Mesendoderm (in vitro differentiated cells): ENCODE data around the gene NTRK2.

ENCODE experiments used
- DNase-seq: peaks from one replicate; pipeline ENCODE4 v3.0.0; 2013
- H2AK5ac ChIP-seq: 2 replicates; pipeline ENCODE4 v1.6.1; 2013; ENCODE audit warnings: low read length, inconsistent platforms
- H2BK120ac ChIP-seq: 2 replicates; pipeline ENCODE4 v1.6.1; 2013; ENCODE audit warnings: low read depth, mild to moderate bottlenecking, low read length, moderate library complexity, mixed read lengths
- H2BK15ac ChIP-seq: replicated peaks from 2 replicates; pipeline ENCODE4 v1.6.1; 2013; ENCODE audit warnings: low read depth, mild to moderate bottlenecking, moderate library complexity
- H2BK5ac ChIP-seq: 2 replicates; pipeline ENCODE4 v1.6.1; 2013; ENCODE audit warnings: low read length, inconsistent platforms
- H3K18ac ChIP-seq: 2 replicates; pipeline ENCODE4 v1.6.1; 2013; ENCODE audit warnings: mild to moderate bottlenecking, low read length, mixed read lengths
- H3K23ac ChIP-seq: one replicate; pipeline ENCODE4 v1.6.1; 2013; ENCODE audit warnings: low read length
- H3K27ac ChIP-seq: 2 replicates; pipeline ENCODE4 v1.5.1; 2013; ENCODE audit warnings: low read depth, mild to moderate bottlenecking, inconsistent platforms, low read length, moderate library complexity
- H3K27me3 ChIP-seq: 2 replicates; pipeline ENCODE4 v1.6.1; 2013; ENCODE audit warnings: low read length, control low read depth, mild to moderate bottlenecking, inconsistent platforms; ENCODE audit not compliant: insufficient read depth, poor library complexity
- H3K36me3 ChIP-seq: 2 replicates; pipeline ENCODE4 v1.6.1; 2013; ENCODE audit warnings: low read length, inconsistent platforms; ENCODE audit not compliant: control insufficient read depth, insufficient read depth
- H3K4ac ChIP-seq: one replicate; pipeline ENCODE4 v1.6.1; 2013; ENCODE audit warnings: low read depth, mild to moderate bottlenecking, low read length, moderate library complexity
- H3K4me1 ChIP-seq: 2 replicates; pipeline ENCODE4 v1.6.1; 2013; ENCODE audit warnings: low read depth, low read length, inconsistent platforms; ENCODE audit not compliant: control insufficient read depth
- H3K4me2 ChIP-seq: 2 replicates; pipeline ENCODE4 v1.6.1; 2013; ENCODE audit warnings: low read length
- H3K4me3 ChIP-seq: 2 replicates; pipeline ENCODE4 v1.5.1; 2013; ENCODE audit warnings: mild to moderate bottlenecking, low read length
- H3K56ac ChIP-seq: one replicate; pipeline ENCODE4 v1.6.1; 2013; ENCODE audit warnings: low read length
- H3K79me1 ChIP-seq: 2 replicates; pipeline ENCODE4 v1.6.1; 2013; ENCODE audit warnings: low read length, inconsistent platforms
- H3K79me2 ChIP-seq: 2 replicates; pipeline ENCODE4 v1.6.1; 2013; ENCODE audit warnings: mild to moderate bottlenecking, low read length; ENCODE audit not compliant: control insufficient read depth, insufficient read depth
- H3K9ac ChIP-seq: 2 replicates; pipeline ENCODE4 v1.6.1; 2013; ENCODE audit warnings: low read length, inconsistent platforms
- H4K5ac ChIP-seq: one replicate; pipeline ENCODE4 v1.6.1; 2013; ENCODE audit warnings: low read length
- H4K8ac ChIP-seq: one replicate; pipeline ENCODE4 v1.6.1; 2013; ENCODE audit warnings: low read depth, mild to moderate bottlenecking, control low read depth, low read length, moderate library complexity
- WGBS: extraction: QIAGEN DNeasy Blood & Tissue Kit; methylation state at CpG from one replicate; pipeline ENCODE4 v1.1.7; 2013; ENCODE audit warnings: low lambda C conversion rate, missing lambda C conversion rate; ENCODE audit not compliant: insufficient coverage; ENCODE audit errors: extremely low coverage; 5-methylcytosine and 5-hydroxymethylcytosine counted together

Gene NTRK2

GRCh38 chr9:84811072-84811750 is 141.7 kb downstream of the NTRK2 start:
- no peak overlapping the region for H4K5ac ChIP-seq
- H2BK5ac ChIP-seq = no peak overlapping the region
- no peak overlapping the region for H3K23ac ChIP-seq
- no peak overlapping the region for H2AK5ac ChIP-seq
- no peak overlapping the region for H3K4me2 ChIP-seq
- WGBS = no CpG with 5 or more reads among the region's 4 CpGs
- H3K27me3 ChIP-seq = no peaks in the 10 kb centered on the region
- H3K79me2 ChIP-seq = no peaks in the 10 kb centered on the region
- no peak overlapping the region for H3K4ac ChIP-seq
- H3K4me3 ChIP-seq = no peak overlapping the region
- H3K4me1 ChIP-seq = no peaks in the 10 kb centered on the region
- no peaks in the 10 kb centered on the region for H3K36me3 ChIP-seq
- no peak overlapping the region for H2BK120ac ChIP-seq
- no peak overlapping the region for H4K8ac ChIP-seq
- H3K79me1 ChIP-seq = no peaks in the 10 kb centered on the region
- no peak overlapping the region for H3K18ac ChIP-seq
- no peak for DNase-seq
- H2BK15ac ChIP-seq = no peak overlapping the region
- no peak overlapping the region for H3K56ac ChIP-seq
- H3K27ac ChIP-seq = no peak overlapping the region
- no peak overlapping the region for H3K9ac ChIP-seq

- H3K4ac ChIP-seq = no peak overlapping the region
- no CpG with 5 or more reads among the region's 1 CpG for WGBS
- H2BK5ac ChIP-seq = no peak overlapping the region
- no peak overlapping the region for H3K4me2 ChIP-seq
- no peaks in the 10 kb centered on the region for H3K79me1 ChIP-seq
- H3K27ac ChIP-seq = no peak overlapping the region
- H4K8ac ChIP-seq = no peak overlapping the region
- H3K36me3 ChIP-seq = no peaks in the 10 kb centered on the region
- no peak overlapping the region for H3K56ac ChIP-seq
- no peak overlapping the region for H3K18ac ChIP-seq
- H3K23ac ChIP-seq = no peak overlapping the region
- H3K4me3 ChIP-seq = no peak overlapping the region
- no peaks in the 10 kb centered on the region for H3K79me2 ChIP-seq
- H2BK120ac ChIP-seq = no peak overlapping the region
- DNase-seq = no peak
- H2BK15ac ChIP-seq = no peak overlapping the region
- no peaks in the 10 kb centered on the region for H3K27me3 ChIP-seq
- no peak overlapping the region for H3K9ac ChIP-seq
- H4K5ac ChIP-seq = no peak overlapping the region
- no peak overlapping the region for H2AK5ac ChIP-seq
- no peaks in the 10 kb centered on the region for H3K4me1 ChIP-seq
These were observed 142.2 kb downstream of the NTRK2 start for GRCh38 chr9:84811751-84812074.

GRCh38 chr9:84812355-84812754 is 142.8 kb downstream of the NTRK2 start:
- Histone ChIP-seq H3K23ac (no peak overlapping the region), H3K4ac (no peak overlapping the region), H3K4me2 (no peak overlapping the region), H4K8ac (no peak overlapping the region), H3K18ac (no peak overlapping the region), H3K56ac (no peak overlapping the region), H3K9ac (no peak overlapping the region), H2BK120ac (no peak overlapping the region), H2BK5ac (no peak overlapping the region), H2AK5ac (no peak overlapping the region), H3K4me3 (no peak overlapping the region), H2BK15ac (no peak overlapping the region), H3K4me1 (no peaks in the 10 kb centered on the region), H3K27me3 (no peaks in the 10 kb centered on the region), H3K27ac (no peak overlapping the region), H3K36me3 (no peaks in the 10 kb centered on the region), H3K79me2 (no peaks in the 10 kb centered on the region), H3K79me1 (no peaks in the 10 kb centered on the region), H4K5ac (no peak overlapping the region)
- DNase-seq = no peak
- WGBS = no CpG with 5 or more reads among the region's 5 CpGs

GRCh38 chr9:84812847-84813246 is 143.3 kb downstream of the NTRK2 start:
- Histone ChIP-seq H3K4me1 (no peaks in the 10 kb centered on the region), H2BK15ac (no peak overlapping the region), H4K5ac (no peak overlapping the region), H3K4me3 (no peak overlapping the region), H4K8ac (no peak overlapping the region), H3K79me2 (no peaks in the 10 kb centered on the region), H2BK5ac (no peak overlapping the region), H3K27me3 (no peaks in the 10 kb centered on the region), H3K9ac (no peak overlapping the region), H3K18ac (no peak overlapping the region), H3K23ac (no peak overlapping the region), H2BK120ac (no peak overlapping the region), H2AK5ac (no peak overlapping the region), H3K27ac (no peak overlapping the region), H3K36me3 (no peaks in the 10 kb centered on the region), H3K56ac (no peak overlapping the region), H3K4me2 (no peak overlapping the region), H3K79me1 (no peaks in the 10 kb centered on the region), H3K4ac (no peak overlapping the region)
- WGBS = no CpG with 5 or more reads among the region's 3 CpGs
- DNase-seq = no peak

- no peak overlapping the region for H3K23ac ChIP-seq
- no peaks in the 10 kb centered on the region for H3K79me2 ChIP-seq
- H3K27me3 ChIP-seq = no peaks in the 10 kb centered on the region
- H3K4me3 ChIP-seq = no peak overlapping the region
- H3K36me3 ChIP-seq = no peaks in the 10 kb centered on the region
- no peak overlapping the region for H3K9ac ChIP-seq
- no peak overlapping the region for H2BK120ac ChIP-seq
- H3K79me1 ChIP-seq = no peaks in the 10 kb centered on the region
- no peak overlapping the region for H2BK15ac ChIP-seq
- H4K5ac ChIP-seq = no peak overlapping the region
- no peak overlapping the region for H2BK5ac ChIP-seq
- H3K4me2 ChIP-seq = no peak overlapping the region
- no peak overlapping the region for H4K8ac ChIP-seq
- H3K18ac ChIP-seq = no peak overlapping the region
- no peak overlapping the region for H3K27ac ChIP-seq
- peak; percentile 8 for DNase-seq
- H3K4me1 ChIP-seq = peaks cover 7% of the 10 kb centered on the region
- H2AK5ac ChIP-seq = no peak overlapping the region
- no peak overlapping the region for H3K4ac ChIP-seq
- no CpG with 5 or more reads among the region's 1 CpG for WGBS
- H3K56ac ChIP-seq = no peak overlapping the region
These were observed 146.0 kb downstream of the NTRK2 start for GRCh38 chr9:84815554-84815953.

GRCh38 chr9:84817038-84817437 is 147.5 kb downstream of the NTRK2 start:
- H3K79me2 ChIP-seq = no peaks in the 10 kb centered on the region
- no peak overlapping the region for H3K4ac ChIP-seq
- WGBS = no CpG with 5 or more reads among the region's 6 CpGs
- no peak overlapping the region for H3K4me2 ChIP-seq
- H2BK120ac ChIP-seq = no peak overlapping the region
- no peak overlapping the region for H3K27ac ChIP-seq
- H3K36me3 ChIP-seq = no peaks in the 10 kb centered on the region
- no peaks in the 10 kb centered on the region for H3K79me1 ChIP-seq
- H3K4me3 ChIP-seq = no peak overlapping the region
- no peak overlapping the region for H3K56ac ChIP-seq
- H2AK5ac ChIP-seq = no peak overlapping the region
- DNase-seq = no peak
- no peak overlapping the region for H3K9ac ChIP-seq
- no peak overlapping the region for H3K18ac ChIP-seq
- H2BK15ac ChIP-seq = no peak overlapping the region
- H3K27me3 ChIP-seq = no peaks in the 10 kb centered on the region
- no peak overlapping the region for H4K8ac ChIP-seq
- no peak overlapping the region for H2BK5ac ChIP-seq
- H3K23ac ChIP-seq = no peak overlapping the region
- peaks cover 7% of the 10 kb centered on the region for H3K4me1 ChIP-seq
- no peak overlapping the region for H4K5ac ChIP-seq
